ENCODE data around the gene EGFL7. TPM values are rescaled to one million over a fixed set of nuclear protein-coding genes. Genes with fewer than 3 reads are reported as not detected.

The EGFL7 gene
- total and polyA plus RNA-seq, 10 of the 15 experiments (the other 5 are each of a cell fraction or from before 2014, with no cell fraction given) = 0.06 to 0.46 (median 0.19) TPM; not detected in 5

- no peak overlapping the region for H3K4me3 ChIP-seq
- no peak for FAIRE-seq
- H4K20me1 ChIP-seq (ENCODE audit: control insufficient read depth, insufficient read depth) = no peaks in the 10 kb centered on the region
- no TSS peak for BruUV-seq (replicated peaks)
- no peak for TF ChIP-seq NBN (IDR thresholded peaks at IDR 0.05)
- no peak for TF ChIP-seq ZNF24 (IDR thresholded peaks at IDR 0.05)
- no peak for TF ChIP-seq JUNB (IDR thresholded peaks at IDR 0.05)
- no peak for TF ChIP-seq LARP7 (IDR thresholded peaks at IDR 0.05)
- TF ChIP-seq ATF7 (IDR thresholded peaks at IDR 0.05; ENCODE audit: low read depth) = no peak
- no peak for TF ChIP-seq NKRF (conservative IDR thresholded peaks at IDR 0.05)
- no peak for TF ChIP-seq CBX5 (IDR thresholded peaks at IDR 0.05; ENCODE audit: low read depth)
- no peak for TF ChIP-seq SMARCA5 (IDR thresholded peaks at IDR 0.05)
- no peak for TF ChIP-seq WRNIP1 (IDR thresholded peaks at IDR 0.05; ENCODE audit: borderline replicate concordance, low read depth, low read length)
- TF ChIP-seq BCL11A (IDR thresholded peaks at IDR 0.05; ENCODE audit: low read depth, low read length) = no peak
- no peak for TF ChIP-seq HDAC6 (IDR thresholded peaks at IDR 0.05; ENCODE audit: unreplicated experiment)
- TF ChIP-seq HDGF (IDR thresholded peaks at IDR 0.05) = no peak
- ChIA-PET RAD21 (ENCODE audit: unreplicated experiment) (no interaction called here), POLR2A (no interaction called here), SMC1A (ENCODE audit: uncharacterized antibody, unreplicated experiment) (no interaction called here), CTCF (interaction anchor here (1.4 to 1.9 kb wide), 2 partner anchors 23 to 32 kb away, joined by 4 read pairs; no protein-coding TSS in a partner anchor)
- no peaks in the 10 kb centered on the region for H3K27me3 ChIP-seq (replicated peaks in 1 of 2; ENCODE audit: control insufficient read depth in 2 of 2, insufficient read depth in 2 of 2, low read length in 1 of 2)
- H3K4me1 ChIP-seq (ENCODE audit: control insufficient read depth, insufficient read depth, low read length) = peaks cover 4% of the 10 kb centered on the region
- WGBS (ENCODE audit: insufficient coverage, insufficient replicate concordance, low lambda C conversion rate, missing lambda C conversion rate) = 77% methylated on average over 11 of the region's 11 CpGs
- no peaks in the 10 kb centered on the region for H3K79me2 ChIP-seq (ENCODE audit: control insufficient read depth, insufficient read depth, low read length)
- no peak overlapping the region for H2AFZ ChIP-seq (ENCODE audit: control insufficient read depth, low read depth, low read length)
- no peak overlapping the region for H3K4me2 ChIP-seq (ENCODE audit: control insufficient read depth, insufficient read depth)
- H3K9me3 ChIP-seq (replicated peaks; ENCODE audit: control insufficient read depth, insufficient read depth, low read length) = no peaks in the 10 kb centered on the region
- in situ Hi-C loops (cut with MboI) = no loop called here
- H3K36me3 ChIP-seq (ENCODE audit: control insufficient read depth in 2 of 2, insufficient read depth in 2 of 2, low read length in 1 of 2) = no peaks in the 10 kb centered on the region
- intact Hi-C loops (cut with micrococcal nuclease; ENCODE audit: unreplicated experiment) = no loop called here
- ATAC-seq = no peak
- no peak overlapping the region for H3K27ac ChIP-seq (ENCODE audit: control insufficient read depth, insufficient read depth)
- no peak for DNase-seq (ENCODE audit: low read depth, low spot score)
- no peak overlapping the region for H3K9ac ChIP-seq (ENCODE audit: control insufficient read depth, insufficient read depth, low read length)
These were observed 32.1 kb downstream of the EGFL7 start for GRCh38 chr9:136694872-136695247.

Data from GM12878 (cell line).